GM20000 (cell line): Measurements from ENCODE around the gene HOXB5.

Experiments
- DNase-seq: peaks from one replicate; pipeline ENCODE4 v3.0.0; 2012; ENCODE audit warnings: low spot score
- TF ChIP-seq, protein P1 (sequence below): IDR thresholded peaks from 2 replicates; pipeline ENCODE4 v1.5.1; 2012; ENCODE audit warnings: mild to moderate bottlenecking, control low read depth; ENCODE audit errors: extremely low read depth, missing control alignments

HOXB5 gene

GRCh38 chr17:48579760-48580554 lies 13.6 kb downstream of the HOXB5 start:
- no peak for DNase-seq
- TF ChIP-seq, protein P1, sequence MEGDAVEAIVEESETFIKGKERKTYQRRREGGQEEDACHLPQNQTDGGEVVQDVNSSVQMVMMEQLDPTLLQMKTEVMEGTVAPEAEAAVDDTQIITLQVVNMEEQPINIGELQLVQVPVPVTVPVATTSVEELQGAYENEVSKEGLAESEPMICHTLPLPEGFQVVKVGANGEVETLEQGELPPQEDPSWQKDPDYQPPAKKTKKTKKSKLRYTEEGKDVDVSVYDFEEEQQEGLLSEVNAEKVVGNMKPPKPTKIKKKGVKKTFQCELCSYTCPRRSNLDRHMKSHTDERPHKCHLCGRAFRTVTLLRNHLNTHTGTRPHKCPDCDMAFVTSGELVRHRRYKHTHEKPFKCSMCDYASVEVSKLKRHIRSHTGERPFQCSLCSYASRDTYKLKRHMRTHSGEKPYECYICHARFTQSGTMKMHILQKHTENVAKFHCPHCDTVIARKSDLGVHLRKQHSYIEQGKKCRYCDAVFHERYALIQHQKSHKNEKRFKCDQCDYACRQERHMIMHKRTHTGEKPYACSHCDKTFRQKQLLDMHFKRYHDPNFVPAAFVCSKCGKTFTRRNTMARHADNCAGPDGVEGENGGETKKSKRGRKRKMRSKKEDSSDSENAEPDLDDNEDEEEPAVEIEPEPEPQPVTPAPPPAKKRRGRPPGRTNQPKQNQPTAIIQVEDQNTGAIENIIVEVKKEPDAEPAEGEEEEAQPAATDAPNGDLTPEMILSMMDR, result no peak

DNA sequence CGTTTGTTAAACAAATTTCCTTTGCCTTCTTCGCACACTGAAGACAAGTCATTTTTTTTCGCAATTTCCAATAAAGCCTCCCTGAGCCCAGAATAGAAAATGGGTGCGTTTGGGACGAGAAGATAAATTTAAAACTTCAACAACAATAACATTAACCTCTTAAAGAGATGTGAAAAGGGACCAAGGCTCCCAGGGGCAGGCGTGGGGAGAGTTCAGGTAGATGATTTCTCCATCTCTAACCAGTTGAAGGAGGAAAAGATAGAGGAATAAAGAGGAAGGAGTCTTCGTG lies 14.2 kb downstream of the HOXB5 start:
- no peak for DNase-seq
- TF ChIP-seq, protein P1, result no peak

GRCh38 chr17:48578616-48579470 lies 14.7 kb downstream of the HOXB5 start:
- DNase-seq, result no peak
- TF ChIP-seq, protein P1, result no peak

GRCh38 chr17:48577946-48578615 lies 15.5 kb downstream of the HOXB5 start, which contains the start of gene HOXB4:
Gene HOXB4, minus strand, starts transcription at chr17:48578350. Its CDS starts 31 bp downstream, at chr17:48578319.
- TF ChIP-seq, protein P1, result no peak
- DNase-seq, result peak; percentile 91

- TF ChIP-seq, protein P1, result no peak
- DNase-seq, result peak; percentile 73
These were observed 16.1 kb downstream of the HOXB5 start for GRCh38 chr17:48577330-48577945.

DNA sequence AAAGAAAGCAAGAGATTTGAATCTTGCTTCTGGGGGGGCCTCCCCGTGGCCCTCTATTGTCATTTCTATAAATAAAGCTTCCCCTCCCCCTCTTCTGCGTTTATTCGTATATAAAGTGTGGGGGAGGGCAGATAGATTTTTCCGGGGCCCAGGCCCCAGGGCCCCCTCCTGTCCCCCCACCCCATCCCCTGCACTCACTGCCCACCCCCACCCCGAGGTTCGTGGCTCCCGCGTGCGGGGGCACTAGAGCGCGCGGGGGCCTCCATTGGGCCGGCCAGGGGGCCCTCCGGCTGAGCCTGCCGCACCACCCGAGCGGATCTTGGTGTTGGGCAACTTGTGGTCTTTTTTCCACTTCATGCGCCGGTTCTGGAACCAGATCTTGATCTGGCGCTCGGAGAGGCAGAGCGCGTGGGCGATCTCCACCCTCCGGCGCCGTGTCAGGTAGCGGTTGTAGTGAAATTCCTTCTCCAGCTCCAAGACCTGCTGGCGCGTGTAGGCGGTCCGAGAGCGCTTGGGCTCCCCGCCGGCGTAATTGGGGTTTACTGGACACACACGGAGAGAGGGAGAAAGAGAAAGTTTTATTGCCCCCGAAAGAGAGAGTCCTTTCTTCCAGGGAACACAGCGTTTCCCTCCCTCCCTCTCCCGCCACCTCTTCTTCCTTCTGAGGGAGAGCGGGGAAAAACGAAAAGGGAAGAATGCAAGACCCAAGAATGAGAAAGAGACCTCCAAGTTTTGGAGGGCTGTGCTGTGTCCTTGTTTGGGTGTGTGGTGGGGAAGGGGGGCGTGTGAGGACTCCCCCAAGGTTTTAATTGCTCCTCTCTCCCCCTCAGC lies 16.9 kb downstream of the HOXB5 start:
- TF ChIP-seq, protein P1, result no peak
- DNase-seq, result no peak
